Measurements from ENCODE around the gene TEX2.

- TF ChIP-seq CTCF (IDR thresholded peaks at IDR 0.05; ENCODE audit: low read depth, low read length) (no peak), EZH2phosphoT487 (IDR thresholded peaks at IDR 0.05; ENCODE audit: low read depth) (no peak)
These were observed 156.1 kb downstream of the TEX2 start for GRCh38 chr17:64106918-64107317.

Measured in OCI-LY3 (cell line).